Jurkat, Clone E6-1 (cell line): Measurements from ENCODE around the gene MAML2.

Experiments
- DNase-seq: peaks from one replicate; pipeline ENCODE4 v3.0.0-alpha.2; 2011; ENCODE audit warnings: low read depth, low spot score
- H3K4me3 ChIP-seq: 2 replicates; pipeline ENCODE4 v1.5.1; 2011; ENCODE audit warnings: mild to moderate bottlenecking, low read length, control low read depth, moderate library complexity

The MAML2 gene

DNA sequence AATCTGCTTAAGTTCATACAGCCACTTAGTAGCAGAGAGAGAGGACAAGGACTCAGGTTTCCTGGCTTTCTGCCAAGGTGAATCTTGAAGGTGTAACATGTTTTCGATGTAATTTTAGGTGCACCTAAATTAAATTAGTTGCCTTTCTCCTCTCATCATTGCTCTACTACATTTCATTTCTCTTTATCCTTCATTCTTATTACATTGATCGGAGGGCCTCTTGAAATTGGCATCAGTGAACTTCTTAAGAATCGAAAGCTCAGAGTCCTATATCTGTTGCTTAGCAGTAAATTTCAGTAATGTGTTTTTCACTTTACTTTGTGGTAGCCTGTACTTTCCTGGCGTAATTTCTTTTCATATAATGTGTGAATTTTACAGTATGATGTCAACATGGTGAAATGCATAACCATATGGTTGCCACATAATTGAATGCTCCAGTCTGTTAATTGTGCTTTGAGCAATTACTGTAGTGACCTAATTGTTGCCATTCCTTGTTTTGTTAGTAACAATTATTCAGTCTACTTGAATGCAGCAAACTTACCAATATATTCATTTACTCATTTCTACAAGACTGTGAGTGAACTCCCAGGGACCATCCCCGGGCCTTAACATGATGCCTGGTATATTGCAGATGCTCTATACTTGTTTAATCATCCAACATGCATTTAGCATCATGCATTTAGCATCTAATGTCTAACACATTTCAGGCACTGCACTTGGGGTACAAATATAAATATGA lies 138.1 kb downstream of the MAML2 start:
- no peak overlapping the region for H3K4me3 ChIP-seq
- DNase-seq: no peak

DNA sequence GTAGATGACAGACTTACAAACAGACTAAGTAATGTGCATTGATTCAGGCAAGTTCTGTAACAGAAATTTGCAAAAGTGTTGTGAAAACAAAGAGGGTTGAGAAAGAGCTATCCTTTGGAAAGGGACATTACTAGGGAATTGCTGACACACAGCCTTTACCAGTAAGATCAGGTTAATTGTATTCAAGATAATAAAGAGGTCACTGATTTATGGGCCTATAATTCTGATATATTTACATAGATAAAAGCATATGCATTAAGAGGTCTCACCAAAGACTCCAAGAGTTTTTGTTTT lies 138.7 kb downstream of the MAML2 start:
- DNase-seq: no peak
- H3K4me3 ChIP-seq: no peak overlapping the region

DNA sequence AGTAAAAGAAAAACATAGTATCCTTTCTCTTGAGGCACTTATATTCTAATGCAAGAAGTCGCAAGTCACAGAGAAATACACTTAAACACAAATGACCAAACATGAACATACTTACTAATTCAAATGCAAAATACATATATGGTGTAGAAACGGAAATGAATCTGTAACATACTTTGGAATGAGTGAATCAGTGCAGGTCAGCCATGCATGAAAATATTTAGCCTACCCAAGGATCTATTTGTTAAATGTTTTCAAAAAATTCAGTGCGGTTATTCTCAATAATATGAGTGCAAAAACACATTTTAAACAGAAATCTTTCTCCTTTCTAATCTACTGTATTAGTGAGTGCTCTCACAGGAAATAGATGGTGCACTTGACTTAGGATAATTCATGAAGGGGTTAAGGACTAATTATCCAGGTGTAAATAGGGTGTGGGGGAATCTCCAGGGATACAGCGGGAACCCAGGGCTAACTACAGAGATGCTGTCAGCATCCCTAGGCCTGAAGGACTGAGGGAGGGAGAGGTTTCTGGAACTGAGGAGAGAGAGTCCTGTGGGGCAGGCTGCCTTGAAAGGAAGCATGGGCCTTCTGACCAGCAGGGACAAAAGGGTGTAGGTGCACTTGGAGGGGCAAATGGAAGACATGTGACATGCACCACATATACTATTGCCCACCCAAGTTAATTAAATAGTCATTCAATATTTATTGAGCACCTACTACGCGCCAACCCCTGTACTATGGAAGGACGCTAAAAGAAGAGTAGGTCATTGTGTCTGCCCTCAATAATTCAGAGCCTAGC lies 139.2 kb downstream of the MAML2 start:
- DNase-seq: no peak
- H3K4me3 ChIP-seq: no peak overlapping the region

DNA sequence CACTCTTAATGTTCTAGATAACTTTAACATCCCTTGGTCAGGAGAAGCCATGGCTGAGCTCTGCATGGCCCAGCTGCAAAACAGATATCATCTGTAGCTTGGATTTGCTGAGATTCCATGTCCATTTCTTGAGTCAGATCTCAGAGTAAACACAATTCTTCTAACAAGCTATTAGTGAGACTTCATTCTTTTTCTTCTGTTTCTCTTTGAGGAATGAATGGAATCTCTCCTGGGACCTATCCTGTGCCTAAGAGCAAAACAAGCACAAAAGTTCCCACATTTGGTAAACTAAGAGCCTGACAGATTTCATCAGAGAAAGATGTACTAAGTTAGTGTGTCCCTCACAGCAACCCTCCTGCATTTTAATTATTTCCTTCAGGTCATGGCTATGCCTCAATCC lies 142.8 kb downstream of the MAML2 start:
- H3K4me3 ChIP-seq: no peak overlapping the region
- no peak for DNase-seq

DNA sequence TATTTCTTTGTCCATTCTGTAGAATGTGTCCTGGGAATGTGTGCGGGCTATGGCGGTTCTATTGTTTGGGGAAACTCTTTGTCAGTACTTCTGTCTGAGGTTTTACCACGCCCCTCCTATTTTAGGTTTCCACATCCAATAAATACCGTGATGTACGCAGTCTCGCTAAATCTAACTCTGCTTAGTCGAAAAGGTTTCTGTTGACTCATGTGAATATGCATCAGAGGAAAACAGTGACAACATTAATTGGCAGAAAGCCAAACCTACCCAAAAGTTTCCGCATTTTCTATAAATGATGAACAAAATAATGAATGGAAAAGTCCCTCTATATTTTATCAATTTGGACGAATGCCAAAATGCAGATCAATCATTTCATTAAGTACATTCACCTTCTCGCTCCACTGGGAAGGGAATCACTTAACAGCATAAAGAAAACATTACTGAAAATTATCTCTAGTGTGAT lies 143.4 kb downstream of the MAML2 start:
- no peak for DNase-seq

DNA sequence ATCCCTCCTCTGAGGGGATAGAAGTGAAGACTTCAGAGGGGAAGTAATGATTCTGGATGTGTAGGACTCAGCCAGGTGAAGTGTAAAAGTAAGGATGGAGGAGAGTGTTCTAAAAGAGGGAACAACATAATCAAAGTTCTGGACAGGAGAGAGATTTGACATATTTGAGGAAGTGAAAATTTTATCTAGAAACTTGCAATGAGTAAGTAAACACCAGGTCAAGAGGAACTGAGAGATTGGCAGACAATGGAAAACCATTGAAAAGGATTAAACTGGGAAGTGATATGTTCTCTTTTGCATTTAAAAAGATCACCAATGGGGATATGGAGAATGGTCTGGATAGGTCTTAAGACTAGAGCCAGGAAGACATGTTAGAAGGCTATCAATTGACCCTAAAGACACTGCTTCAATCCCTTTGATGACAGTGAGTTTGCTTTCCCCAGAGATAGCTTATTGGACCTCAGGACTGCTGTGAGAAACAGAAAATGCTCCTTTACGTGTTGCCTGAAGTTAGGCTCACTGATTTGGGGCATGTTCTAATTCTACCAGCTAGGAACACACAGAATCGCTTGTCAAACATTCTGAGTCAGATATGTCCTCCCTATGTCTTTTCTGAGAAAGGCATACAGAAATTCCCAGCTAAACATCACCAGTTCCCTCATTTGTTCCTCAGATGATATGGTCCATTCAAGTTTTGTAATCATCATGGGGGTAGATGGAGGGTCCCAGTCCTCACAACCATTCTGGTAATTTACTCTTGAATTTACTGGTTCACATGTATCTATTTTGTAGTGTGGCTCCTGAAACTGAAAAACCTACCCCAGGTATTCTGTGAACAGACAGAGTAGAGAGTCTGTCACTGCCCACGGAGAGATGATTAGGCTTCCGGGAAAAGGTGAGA lies 144.9 kb downstream of the MAML2 start:
- no peak for DNase-seq
- no peak overlapping the region for H3K4me3 ChIP-seq

More for the DNA sequence above, 143.4 kb downstream of the MAML2 start:
- no peak overlapping the region for H3K4me3 ChIP-seq

DNA sequence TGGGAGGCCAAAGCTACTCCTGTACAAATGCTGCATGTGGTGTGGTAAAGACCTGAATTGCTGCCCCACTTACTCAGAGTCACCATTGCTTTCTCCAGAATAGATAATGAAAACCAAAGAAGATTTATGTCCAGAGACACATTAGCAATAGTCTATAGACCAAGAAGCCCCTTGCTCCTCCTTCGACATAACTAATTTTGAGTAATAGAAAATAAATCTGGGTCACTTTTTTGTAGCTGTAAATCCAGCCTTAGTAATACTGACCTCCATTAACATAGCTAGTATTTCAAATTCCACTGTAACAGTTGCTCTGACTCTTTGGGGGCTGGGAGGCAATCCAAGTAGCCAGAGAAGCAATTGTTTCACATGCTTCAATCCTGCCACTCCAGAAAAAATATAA lies 145.9 kb downstream of the MAML2 start:
- H3K4me3 ChIP-seq: no peak overlapping the region
- no peak for DNase-seq

DNA sequence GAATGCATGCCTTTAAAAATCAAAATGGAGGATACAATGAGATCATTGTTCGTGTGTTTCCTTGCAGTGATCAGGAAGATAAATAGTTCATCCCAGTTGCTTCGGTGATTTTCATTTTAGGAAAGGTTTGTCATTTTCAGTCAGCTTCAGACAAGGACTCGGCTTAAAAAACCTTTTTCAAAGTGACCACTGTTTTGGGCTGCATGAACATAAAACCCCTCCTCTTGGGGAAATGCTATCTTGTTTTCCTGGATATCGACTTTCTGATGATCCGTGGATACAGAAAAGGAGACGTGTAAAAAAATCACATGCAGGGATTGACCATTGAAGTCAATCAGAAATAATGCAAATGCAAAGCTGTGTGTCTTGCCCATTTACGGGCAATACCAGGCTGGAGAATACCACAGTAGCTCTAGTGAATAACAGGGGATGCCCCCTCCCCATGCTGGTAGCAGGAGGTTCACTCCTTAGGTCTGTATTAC lies 146.8 kb downstream of the MAML2 start:
- no peak for DNase-seq
- no peak overlapping the region for H3K4me3 ChIP-seq

DNA sequence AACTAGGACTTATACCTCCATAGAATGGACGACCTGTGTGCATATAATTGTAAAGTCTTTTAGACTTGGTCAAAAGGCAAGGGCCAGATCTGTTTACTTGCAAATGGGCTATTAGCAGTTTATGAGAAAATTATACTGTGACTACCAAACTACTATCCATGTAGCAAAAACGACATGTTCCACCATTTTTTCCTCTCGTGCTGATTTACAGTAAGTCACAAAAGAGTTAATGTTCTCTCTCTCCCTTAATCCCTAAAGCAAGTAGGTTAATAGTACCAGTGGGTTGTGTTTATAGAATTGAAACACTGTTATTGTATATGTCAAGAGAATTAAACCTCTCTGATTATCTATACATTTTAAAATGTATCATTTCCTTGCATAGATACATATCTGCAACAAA lies 147.3 kb downstream of the MAML2 start:
- H3K4me3 ChIP-seq: no peak overlapping the region
- no peak for DNase-seq

DNA sequence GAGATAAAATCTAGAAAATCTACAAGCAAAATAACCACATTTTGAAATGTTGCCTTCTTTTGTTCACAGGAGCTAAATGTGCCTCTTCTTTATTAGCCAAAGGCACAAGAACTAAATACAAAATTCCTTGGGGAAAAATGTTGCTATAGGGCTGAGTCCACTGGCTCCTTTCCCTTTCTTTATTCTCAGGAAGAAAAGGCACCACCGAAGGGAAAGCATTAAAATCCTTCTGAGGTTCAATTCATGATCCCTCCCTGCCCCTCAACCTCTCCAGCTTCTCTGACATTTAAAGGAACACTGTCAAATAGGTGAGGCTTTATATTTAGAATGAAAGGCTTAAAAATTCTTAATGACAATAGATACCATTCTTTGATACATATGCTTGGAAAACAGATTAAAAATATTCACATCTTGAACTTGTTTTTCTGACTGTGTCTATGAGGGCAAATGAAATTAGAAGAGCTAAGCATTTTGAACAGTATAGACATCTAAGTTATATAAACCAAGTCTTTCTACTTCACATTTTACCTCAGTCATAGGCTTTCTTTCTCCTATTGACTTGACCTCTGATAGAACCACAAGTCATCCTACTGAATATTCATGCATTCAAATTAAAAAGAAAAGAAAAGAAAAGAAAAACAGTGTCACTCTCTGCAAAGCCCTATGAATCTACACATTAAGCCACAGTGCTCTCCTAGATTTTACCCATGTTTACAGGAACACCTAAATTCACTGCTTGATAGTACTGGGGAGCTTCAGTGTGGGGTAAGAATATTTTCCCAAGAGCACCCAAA lies 148.2 kb downstream of the MAML2 start:
- DNase-seq: no peak
- H3K4me3 ChIP-seq: no peak overlapping the region

DNA sequence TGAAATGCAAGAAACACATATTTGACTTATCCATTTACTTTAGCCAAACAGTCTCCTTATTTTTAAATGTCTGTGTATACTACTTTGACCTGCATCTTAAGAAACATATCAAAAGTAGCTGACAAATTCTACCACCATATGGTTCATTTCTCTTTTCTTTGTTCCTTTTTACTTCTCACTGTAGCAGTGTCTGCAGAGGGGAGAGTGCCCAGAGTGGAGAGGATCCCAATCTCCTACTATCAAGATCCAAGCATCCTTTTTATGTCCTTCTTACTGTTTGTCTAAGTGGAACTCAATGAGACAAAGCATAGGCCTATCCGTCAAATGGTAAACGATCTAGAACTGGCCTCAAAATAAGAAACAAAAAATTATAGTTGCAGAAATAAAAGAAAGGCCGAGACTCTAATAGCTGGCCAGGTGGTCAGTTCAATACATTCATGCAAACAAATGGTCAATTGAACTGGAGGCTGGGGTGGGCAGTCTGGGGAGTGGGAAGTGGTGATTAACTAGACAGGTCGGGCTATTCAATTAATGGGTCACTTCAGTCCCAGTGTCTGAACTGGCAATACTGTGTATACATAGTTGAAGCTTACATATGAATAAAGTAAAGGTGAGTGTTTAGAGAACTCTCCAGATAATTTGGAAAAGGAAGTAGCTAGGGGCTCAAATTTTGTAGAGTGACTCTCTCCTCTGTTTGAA lies 149.1 kb downstream of the MAML2 start:
- no peak overlapping the region for H3K4me3 ChIP-seq
- no peak for DNase-seq

DNA sequence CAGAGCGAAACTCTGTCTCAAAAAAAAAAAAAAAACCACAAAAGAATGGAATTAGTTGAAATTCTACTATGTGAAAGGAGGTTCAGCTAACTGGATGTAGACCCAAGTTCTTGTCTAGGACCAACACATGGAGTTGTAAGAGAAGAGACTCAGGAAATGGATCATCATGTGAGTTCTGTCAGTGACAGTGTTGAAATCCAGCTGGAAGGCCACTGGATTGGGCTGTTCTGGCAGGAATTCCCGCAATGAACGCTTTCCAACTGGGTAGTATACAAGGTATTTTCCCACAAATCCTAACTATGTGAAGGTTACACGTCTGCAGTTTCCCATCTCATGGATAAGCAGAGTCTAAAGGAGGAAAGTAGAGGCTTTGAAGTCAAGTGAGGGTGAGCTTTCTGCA lies 151.2 kb downstream of the MAML2 start:
- H3K4me3 ChIP-seq: no peak overlapping the region

DNA sequence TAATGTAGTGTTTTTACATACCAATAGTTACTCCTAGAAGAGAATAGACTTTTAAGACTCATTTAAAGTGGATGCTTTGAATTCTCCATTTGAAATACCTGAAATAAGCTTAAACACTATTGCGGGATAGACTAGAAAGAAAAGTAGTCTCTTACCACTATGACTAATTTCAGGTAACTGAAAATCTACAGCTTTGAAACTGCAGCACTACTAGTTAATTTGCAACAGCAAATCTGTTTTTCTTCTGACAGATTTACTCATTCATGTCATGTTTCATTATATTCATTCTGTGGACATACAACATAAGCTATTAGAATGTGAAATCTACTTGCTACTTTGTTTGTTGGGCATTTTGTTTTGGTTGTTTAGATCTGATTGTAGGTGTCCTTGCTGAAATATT lies 153.6 kb downstream of the MAML2 start:
- no peak overlapping the region for H3K4me3 ChIP-seq
- no peak for DNase-seq

More for the DNA sequence above, 151.2 kb downstream of the MAML2 start:
- no peak for DNase-seq

DNA sequence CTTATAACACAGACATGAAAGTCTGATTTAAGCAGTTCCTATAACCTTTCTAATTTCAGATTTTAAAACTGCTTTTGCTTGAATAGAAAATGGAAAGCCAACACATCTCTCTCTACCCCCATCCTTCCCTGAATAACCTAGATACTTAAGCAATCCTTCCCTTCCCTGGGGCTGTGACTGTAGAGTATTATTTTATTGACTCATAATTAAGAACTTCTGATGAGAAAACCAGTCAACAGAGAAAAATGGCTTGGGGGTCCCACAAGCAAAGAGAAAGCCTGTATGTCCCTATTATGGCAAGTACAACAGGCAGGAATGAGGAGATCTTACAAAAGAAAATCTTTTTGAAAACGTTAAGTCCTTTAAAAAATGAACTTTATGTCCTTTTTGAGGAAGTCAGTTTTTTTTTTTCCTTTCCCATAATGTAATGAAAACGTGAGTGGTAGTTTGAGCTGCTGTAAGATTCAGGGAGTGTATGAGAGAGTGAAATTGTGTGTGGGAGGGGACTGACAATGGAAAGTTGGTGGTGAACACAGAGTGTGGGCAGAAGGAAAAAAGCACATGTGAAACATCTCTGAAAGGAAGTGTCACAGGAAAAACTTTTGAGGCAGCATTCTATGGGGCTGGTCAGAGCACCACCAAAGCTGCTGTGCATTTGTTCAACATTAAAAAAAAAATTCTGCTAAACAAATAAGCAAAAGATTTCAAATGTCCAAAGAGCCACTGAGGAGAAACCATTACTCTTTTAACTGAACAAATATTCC lies 154.6 kb downstream of the MAML2 start:
- no peak overlapping the region for H3K4me3 ChIP-seq
- no peak for DNase-seq

DNA sequence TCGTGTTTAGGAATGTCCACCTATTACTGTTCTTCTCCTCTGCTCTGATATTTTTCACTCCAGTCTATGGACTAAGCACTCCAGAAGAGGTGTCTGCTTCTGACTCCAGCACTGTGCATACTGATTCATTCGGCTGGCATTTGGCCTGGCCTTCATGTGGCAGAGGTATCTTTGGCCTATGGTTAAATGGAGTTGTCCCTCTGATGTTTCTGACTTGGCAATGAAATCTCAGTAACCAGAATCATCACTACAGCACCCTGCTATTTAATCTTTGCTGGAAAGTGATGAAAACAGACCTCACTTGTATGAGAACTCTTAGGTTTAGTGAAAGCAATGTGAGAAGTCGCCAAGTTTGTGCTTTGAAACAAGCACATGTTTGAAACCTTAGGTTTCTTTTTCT lies 155.2 kb downstream of the MAML2 start:
- no peak for DNase-seq
- no peak overlapping the region for H3K4me3 ChIP-seq

DNA sequence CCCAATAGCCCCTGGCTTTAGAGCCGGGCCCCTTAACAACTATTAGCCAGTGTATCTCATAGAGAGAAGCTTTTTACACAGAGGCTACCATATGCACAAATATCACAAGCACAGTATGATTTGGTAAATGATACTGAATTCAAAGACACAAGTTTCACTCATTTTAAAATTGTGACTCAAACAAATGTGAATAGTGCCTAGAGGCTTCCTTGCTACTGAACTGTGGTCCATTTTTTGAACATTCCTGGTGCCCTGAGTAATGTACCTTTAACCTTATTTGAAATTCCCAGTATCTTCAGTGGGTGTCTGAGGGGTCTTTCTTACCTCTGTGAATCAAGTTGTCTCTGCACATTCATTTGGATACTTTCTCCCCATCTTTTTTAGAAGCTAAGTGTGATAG lies 156.2 kb downstream of the MAML2 start:
- no peak overlapping the region for H3K4me3 ChIP-seq
- DNase-seq: no peak

DNA sequence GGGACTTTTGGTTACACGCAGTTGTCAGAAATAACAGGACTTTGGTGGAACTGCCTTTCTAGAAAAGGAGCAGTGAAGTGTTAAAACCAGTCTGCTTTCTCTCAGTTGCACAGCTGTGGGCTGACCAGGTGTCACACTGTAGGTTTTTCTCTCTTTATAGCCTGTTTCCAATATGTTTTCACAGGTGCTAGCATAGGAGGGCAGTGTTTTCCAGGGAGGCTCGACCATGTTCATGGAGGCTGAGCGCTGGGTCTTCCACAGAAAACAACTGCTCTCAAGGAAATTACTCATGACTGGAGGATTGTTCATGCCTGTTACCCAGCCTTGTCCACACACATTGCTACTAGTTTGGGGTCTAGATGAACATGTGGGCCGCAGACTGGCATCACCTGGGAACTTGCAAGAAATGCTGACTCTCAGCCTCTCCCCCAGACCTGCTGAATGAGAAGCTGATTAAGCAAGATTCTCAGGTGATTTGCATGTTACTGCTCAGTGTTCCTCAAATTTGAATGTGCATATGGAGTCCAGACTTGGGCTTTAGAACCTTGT lies 157.7 kb downstream of the MAML2 start:
- no peak overlapping the region for H3K4me3 ChIP-seq
- no peak for DNase-seq
